ENCODE measurements around the gene STYX. TPM values are rescaled to one million over a fixed set of nuclear protein-coding genes. Genes with fewer than 3 reads are reported as not detected.

STYX gene, protein sequence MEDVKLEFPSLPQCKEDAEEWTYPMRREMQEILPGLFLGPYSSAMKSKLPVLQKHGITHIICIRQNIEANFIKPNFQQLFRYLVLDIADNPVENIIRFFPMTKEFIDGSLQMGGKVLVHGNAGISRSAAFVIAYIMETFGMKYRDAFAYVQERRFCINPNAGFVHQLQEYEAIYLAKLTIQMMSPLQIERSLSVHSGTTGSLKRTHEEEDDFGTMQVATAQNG
- total RNA-seq (2012; rRNA removed), result 29.1 and 31.4 TPM in 2 replicates

DNA sequence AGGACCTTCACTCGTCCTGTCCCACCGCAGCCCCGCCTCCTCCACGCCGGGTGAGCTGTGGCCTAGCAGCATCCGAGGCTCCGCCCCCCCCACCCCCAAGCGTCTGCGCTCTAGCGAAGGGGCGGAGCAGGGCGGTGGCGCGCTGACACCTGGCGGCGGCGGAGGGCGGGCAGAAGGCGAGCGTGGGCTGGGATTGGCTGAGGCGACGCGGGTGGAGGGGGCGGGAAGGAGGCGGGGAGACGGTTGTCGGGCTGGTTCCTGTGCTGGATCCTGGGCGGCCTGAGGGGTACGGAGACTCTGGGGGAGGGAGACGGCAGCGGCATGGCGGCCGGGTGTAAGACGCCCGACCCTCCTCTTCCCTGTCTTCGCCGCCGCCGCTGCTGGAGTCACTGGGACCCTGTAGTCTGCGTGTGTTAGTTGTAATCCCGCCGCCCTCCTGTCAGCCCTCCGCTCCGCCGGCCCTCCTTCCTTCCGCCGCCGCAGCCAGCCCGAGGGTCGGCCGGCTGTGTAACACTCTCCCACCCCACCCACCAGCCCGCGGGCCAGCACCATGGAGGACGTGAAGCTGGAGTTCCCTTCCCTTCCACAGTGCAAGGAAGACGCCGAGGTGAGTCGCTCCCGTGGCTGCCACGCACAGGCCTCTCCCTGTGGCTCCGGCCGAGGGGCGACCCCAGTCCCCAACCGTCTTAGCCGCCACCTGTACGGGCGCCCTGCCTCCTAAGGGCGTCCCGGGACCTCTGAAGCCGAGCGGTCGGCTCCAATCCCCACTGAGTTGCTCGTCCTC is at the start of gene STYX:
STYX (plus strand) TSS at position 242 of the 784 bp plus-strand sequence; CDS start at position 551, 309 bp downstream.
- peaks cover 21% of the 10 kb centered on the region for H3K36me3 ChIP-seq (ENCODE audit: insufficient read depth, low read length)
- no peaks in the 10 kb centered on the region for H3K27me3 ChIP-seq (ENCODE audit: control insufficient read depth, insufficient read depth, low read length)
- peak within 1 kb of the TSS; percentile 95 for H3K4me3 ChIP-seq (ENCODE audit: low read length)
- H3K4me2 ChIP-seq (ENCODE audit: low read length), result peak within 1 kb of the TSS; percentile 89
- no peaks in the 10 kb centered on the region for H3K9me3 ChIP-seq (replicated peaks; ENCODE audit: low read length)
- H3K9ac ChIP-seq (ENCODE audit: low read depth, low read length), result peak within 1 kb of the TSS; percentile 92
- H3K4me1 ChIP-seq (ENCODE audit: control insufficient read depth, insufficient read depth, low read length), result peaks cover 6% of the 10 kb centered on the region

DNA sequence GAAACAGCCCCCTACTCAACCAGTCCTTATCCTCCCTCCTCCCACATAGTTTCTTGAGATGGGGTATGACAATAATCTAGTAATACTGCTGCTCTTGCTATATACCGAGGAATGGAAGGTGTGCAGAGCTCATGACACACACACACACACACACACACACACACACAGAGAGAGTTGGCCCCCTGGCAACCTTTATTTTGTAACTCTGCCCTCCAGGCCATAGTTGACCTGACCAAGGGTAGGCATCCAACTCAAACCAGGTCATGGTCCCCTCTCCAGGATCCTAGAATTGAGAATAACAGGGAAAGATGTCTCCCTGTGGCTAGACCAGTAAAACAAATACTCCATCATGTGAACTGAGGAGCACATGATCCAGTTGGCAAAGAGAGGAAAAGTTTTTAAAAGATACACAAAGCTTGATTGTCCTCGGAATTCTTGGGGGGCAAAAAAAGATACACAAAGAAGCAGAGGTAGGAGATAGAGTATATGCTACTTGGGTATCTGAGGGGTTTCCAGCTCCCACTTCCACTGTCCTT is 45.9 kb upstream of the STYX start:
- Histone ChIP-seq H3K4me3 (ENCODE audit: low read length) (no peak overlapping the region), H3K9ac (ENCODE audit: low read depth, low read length) (no peak overlapping the region), H3K4me1 (ENCODE audit: control insufficient read depth, insufficient read depth, low read length) (no peaks in the 10 kb centered on the region), H3K36me3 (ENCODE audit: insufficient read depth, low read length) (peaks cover 5% of the 10 kb centered on the region), H3K27me3 (ENCODE audit: control insufficient read depth, insufficient read depth, low read length) (no peaks in the 10 kb centered on the region), H3K9me3 (replicated peaks; ENCODE audit: low read length) (no peaks in the 10 kb centered on the region), H3K4me2 (ENCODE audit: low read length) (no peak overlapping the region)

DNA sequence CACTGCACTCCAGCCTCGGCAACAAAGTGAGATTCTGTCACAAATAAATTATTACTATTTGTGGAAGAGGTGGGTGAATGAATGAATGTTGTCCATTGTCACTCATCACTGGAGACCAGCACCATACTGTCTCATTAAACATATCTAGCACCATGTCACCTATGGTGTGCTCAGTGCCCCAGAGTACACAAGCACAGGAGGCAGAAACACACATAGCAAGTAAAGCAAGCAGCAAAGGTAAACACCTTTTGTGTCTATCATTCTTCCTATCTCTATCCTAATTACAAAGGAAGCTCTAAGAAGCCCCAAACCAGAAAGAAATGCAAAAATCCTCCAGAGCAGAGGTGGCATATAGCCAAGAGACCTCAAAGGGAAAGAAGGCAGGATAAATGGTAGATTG is 43.8 kb upstream of the STYX start:
- H3K36me3 ChIP-seq (ENCODE audit: insufficient read depth, low read length), result no peaks in the 10 kb centered on the region
- H3K4me1 ChIP-seq (ENCODE audit: control insufficient read depth, insufficient read depth, low read length), result no peaks in the 10 kb centered on the region
- no peaks in the 10 kb centered on the region for H3K27me3 ChIP-seq (ENCODE audit: control insufficient read depth, insufficient read depth, low read length)

DNA sequence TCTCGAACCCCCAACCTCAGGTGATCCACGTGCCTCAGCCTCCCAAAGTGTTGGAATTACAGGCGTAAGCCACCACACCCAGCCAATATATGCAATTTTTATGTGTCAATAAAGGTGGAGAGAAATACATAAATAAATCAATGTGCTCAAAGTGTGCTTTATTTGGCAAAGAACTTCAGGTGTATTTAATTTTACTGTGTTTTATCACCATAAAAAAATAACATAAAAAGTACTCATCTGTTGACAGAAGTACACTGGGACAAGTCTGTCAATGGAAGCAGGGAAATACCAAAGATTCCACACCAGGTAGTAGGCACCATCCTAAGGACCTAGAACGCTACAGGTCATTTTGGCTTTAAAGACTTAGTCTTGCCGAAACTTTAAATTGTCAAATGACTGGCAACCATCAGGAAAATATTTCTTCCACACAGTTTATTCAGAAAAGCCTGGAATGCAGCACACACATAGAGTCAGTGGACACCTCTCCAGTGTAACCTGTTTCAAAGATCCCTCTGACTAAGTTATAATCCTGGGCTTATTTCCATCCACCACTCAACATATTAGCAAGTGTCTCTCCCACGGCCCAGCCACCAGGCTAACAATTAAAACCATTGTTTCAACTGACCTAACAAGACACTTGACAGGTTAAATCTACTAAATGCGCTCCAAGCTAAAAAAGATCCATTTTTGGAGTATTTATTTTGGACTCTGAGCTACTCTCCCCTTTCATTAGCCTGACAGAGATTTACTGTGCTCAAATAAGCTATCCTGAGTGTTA is 38.8 kb upstream of the STYX start:
- H3K27me3 ChIP-seq (ENCODE audit: control insufficient read depth, insufficient read depth, low read length), result no peaks in the 10 kb centered on the region
- H3K4me2 ChIP-seq (ENCODE audit: low read length), result no peak overlapping the region
- H3K9me3 ChIP-seq (replicated peaks; ENCODE audit: low read length), result no peaks in the 10 kb centered on the region
- H3K4me3 ChIP-seq (ENCODE audit: low read length), result no peak overlapping the region
- H3K9ac ChIP-seq (ENCODE audit: low read depth, low read length), result no peak overlapping the region
- peaks cover 9% of the 10 kb centered on the region for H3K4me1 ChIP-seq (ENCODE audit: control insufficient read depth, insufficient read depth, low read length)
- no peaks in the 10 kb centered on the region for H3K36me3 ChIP-seq (ENCODE audit: insufficient read depth, low read length)

More for the DNA sequence above, 43.8 kb upstream of the STYX start:
- Histone ChIP-seq H3K4me3 (ENCODE audit: low read length) (no peak overlapping the region), H3K4me2 (ENCODE audit: low read length) (no peak overlapping the region), H3K9me3 (replicated peaks; ENCODE audit: low read length) (no peaks in the 10 kb centered on the region), H3K9ac (ENCODE audit: low read depth, low read length) (no peak overlapping the region)

DNA sequence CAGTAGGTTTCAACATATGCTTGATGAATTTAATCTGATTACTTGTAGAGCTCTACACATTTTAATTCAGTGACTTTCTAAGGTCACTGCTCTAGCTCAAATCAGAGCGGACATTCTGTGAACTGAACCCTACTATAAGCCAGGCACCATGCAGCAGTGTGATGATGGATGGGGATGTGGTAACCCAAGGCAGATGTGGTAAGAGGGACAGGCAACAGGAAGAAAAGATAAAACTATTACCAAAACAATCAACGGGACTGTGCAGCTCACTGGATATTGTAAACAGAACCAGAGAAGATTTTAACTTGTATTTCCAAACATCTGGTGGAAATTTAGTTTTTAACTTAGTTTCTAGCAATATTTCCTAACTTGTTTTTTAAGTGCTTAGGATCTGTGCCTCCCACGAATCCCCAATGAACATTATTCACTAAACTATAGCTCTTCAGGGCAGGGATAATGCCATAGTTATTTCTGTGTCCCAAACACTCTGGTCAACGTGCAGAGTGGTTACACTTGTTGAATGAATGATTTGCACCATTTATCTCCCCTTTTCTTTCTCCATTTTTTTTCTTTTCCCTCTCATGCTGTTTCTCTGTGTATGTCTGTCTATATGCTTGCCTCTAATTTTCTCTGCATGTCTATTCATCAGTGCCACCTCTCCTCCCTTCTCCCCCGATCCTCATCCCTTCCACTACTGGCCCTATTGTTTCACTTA is 37.6 kb upstream of the STYX start:
- Histone ChIP-seq H3K4me2 (ENCODE audit: low read length) (no peak overlapping the region), H3K4me3 (ENCODE audit: low read length) (no peak overlapping the region), H3K27me3 (ENCODE audit: control insufficient read depth, insufficient read depth, low read length) (no peaks in the 10 kb centered on the region), H3K9me3 (replicated peaks; ENCODE audit: low read length) (no peaks in the 10 kb centered on the region), H3K4me1 (ENCODE audit: control insufficient read depth, insufficient read depth, low read length) (peaks cover 10% of the 10 kb centered on the region), H3K9ac (ENCODE audit: low read depth, low read length) (no peak overlapping the region), H3K36me3 (ENCODE audit: insufficient read depth, low read length) (no peaks in the 10 kb centered on the region)

DNA sequence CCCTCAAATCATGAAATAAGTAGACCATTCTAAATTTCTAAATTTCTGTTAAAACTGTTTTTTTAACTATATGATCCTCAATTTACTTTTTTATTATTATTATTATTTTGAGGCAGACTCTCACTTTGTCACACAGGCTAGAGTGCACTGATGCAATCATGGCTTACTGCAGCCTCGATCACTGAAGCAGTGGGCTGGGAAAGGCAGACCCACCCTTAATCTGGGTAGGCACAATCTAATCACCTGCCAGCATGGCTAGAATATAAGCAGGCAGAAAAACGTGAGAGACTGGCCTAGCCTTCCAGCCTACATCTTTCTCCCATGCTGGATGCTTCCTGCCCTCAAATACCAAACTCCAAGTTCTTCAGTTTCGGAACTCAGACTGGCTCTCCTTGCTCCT is 36.9 kb upstream of the STYX start:
- no peak overlapping the region for H3K9ac ChIP-seq (ENCODE audit: low read depth, low read length)
- no peaks in the 10 kb centered on the region for H3K27me3 ChIP-seq (ENCODE audit: control insufficient read depth, insufficient read depth, low read length)
- H3K4me3 ChIP-seq (ENCODE audit: low read length), result no peak overlapping the region
- peaks cover 10% of the 10 kb centered on the region for H3K4me1 ChIP-seq (ENCODE audit: control insufficient read depth, insufficient read depth, low read length)
- no peaks in the 10 kb centered on the region for H3K9me3 ChIP-seq (replicated peaks; ENCODE audit: low read length)
- no peaks in the 10 kb centered on the region for H3K36me3 ChIP-seq (ENCODE audit: insufficient read depth, low read length)
- no peak overlapping the region for H3K4me2 ChIP-seq (ENCODE audit: low read length)

DNA sequence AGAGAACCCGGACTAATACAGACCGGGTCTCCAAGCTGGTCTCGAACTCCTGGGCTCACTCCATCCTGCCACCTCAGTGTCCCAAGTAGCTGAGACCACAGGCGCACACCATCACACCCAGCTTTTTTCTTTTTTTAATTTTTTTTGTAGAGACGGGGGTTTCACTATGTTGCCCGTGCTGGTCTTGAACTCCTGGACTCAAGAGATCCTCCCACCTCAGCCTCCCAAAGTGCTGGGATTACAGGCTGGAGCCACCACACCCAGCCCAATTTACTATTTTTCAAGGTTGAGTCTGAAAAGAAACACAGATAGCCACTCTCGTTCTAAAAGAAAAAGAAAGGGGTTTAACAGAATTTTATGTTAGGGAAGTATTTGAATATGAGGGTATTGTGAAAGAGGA is 36.4 kb upstream of the STYX start:
- H3K4me3 ChIP-seq (ENCODE audit: low read length), result no peak overlapping the region
- H3K4me1 ChIP-seq (ENCODE audit: control insufficient read depth, insufficient read depth, low read length), result peaks cover 10% of the 10 kb centered on the region
- H3K27me3 ChIP-seq (ENCODE audit: control insufficient read depth, insufficient read depth, low read length), result no peaks in the 10 kb centered on the region
- peak overlapping the region; percentile 79 for H3K4me2 ChIP-seq (ENCODE audit: low read length)
- no peaks in the 10 kb centered on the region for H3K9me3 ChIP-seq (replicated peaks; ENCODE audit: low read length)
- H3K36me3 ChIP-seq (ENCODE audit: insufficient read depth, low read length), result no peaks in the 10 kb centered on the region
- no peak overlapping the region for H3K9ac ChIP-seq (ENCODE audit: low read depth, low read length)

DNA sequence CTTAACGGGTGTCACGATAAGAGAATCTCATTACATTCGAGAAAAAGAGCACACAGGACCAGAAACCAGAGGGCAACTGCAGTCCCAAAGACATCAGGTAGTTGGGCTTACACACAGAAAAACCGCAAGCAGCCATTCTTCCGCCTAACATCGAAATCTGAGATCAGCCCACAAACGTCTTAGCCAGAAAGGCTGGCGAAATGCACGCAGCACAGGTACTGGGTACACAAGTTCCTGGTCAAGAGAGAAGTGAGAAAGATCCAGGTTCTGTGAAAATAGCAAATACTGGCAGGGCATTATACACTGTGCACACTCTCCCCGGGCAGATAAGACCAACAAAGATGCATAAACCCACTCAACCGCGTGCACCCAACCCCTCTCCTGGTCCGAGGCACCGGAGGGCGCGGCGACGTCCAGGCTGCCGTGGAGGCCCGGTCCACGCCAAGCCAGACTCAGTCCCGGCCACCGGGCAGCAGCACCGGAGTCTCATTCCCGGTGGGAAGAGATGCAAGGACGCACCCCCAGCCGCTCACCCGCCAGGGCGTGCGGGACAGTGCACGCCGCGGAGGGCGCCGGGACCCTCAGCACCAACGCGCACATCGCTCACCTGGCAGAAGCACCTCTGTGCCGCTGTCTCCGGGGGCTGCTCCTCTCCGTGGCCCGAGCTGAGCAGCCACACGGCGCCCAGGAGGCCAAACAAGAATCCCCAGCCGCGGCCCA is 35.0 kb upstream of the STYX start:
- H3K9me3 ChIP-seq (replicated peaks; ENCODE audit: low read length), result no peaks in the 10 kb centered on the region
- peak overlapping the region; percentile 97 for H3K4me3 ChIP-seq (ENCODE audit: low read length)
- H3K36me3 ChIP-seq (ENCODE audit: insufficient read depth, low read length), result no peaks in the 10 kb centered on the region
- H3K4me2 ChIP-seq (ENCODE audit: low read length), result peak overlapping the region; percentile 79
- no peaks in the 10 kb centered on the region for H3K27me3 ChIP-seq (ENCODE audit: control insufficient read depth, insufficient read depth, low read length)
- peak overlapping the region; percentile 91 for H3K9ac ChIP-seq (ENCODE audit: low read depth, low read length)
- peaks cover 10% of the 10 kb centered on the region for H3K4me1 ChIP-seq (ENCODE audit: control insufficient read depth, insufficient read depth, low read length)

DNA sequence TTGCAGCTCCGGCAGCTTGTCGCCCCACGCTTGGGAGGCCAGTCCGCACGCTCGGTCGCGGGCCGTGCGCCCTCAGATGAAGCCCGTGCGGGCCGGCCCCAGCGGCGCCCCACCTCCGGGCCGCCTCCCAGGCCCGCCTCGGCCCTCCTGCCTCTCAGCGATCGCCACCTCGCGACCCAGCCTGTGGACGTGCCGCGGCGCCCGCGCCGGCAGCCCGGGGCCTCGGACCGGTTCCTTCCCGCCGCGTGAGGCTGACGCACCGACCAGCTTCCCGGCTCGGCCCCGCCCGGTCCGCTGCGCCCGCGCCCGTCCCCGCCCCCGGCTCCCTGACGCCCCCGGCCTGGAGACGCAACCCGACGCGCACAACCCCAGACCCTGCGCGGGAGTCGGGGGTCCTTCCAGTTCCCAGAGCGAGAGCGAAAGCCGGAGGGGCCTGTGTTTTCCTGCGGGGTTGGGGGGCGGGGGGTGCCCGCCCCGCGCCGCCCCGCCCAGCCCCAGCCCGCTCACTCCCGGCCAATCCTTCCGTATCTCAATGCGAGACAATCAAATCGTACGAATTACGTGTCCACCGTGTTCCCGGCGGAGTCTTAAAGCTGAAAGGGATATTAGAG is 34.4 kb upstream of the STYX start, which contains the start of gene ERO1A:
ERO1A (minus strand) TSS at position 78 of the 611 bp plus-strand sequence; CDS start at position 1, 77 bp downstream.
- H3K9me3 ChIP-seq (replicated peaks; ENCODE audit: low read length), result no peaks in the 10 kb centered on the region
- no peaks in the 10 kb centered on the region for H3K27me3 ChIP-seq (ENCODE audit: control insufficient read depth, insufficient read depth, low read length)
- peaks cover 12% of the 10 kb centered on the region for H3K4me1 ChIP-seq (ENCODE audit: control insufficient read depth, insufficient read depth, low read length)
- no peaks in the 10 kb centered on the region for H3K36me3 ChIP-seq (ENCODE audit: insufficient read depth, low read length)
- H3K4me3 ChIP-seq (ENCODE audit: low read length), result peak within 1 kb of the TSS; percentile 97
- H3K4me2 ChIP-seq (ENCODE audit: low read length), result peak within 1 kb of the TSS; percentile 79
- peak within 1 kb of the TSS; percentile 91 for H3K9ac ChIP-seq (ENCODE audit: low read depth, low read length)

DNA sequence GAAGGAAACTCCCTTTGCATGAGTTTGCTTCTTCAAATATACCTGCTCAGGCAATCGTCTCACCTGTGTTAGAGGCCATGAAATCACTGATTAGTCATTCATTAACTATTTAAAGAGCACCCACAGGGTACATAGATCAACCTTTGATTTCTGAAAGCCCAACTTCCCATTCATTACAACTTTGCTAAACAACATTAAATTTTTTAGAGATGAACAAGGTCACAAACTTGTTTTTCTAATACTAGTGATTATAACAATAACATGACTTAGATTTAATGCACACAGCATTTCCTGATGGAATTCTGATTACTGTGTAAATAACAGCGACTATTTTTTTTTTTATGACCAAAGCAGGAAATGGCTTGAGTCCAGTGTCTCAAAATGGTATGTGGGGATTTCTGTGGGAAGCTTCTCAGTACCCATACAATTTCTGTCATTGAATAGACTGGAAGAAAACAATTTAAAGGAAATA is 29.2 kb upstream of the STYX start:
- peaks cover 20% of the 10 kb centered on the region for H3K4me1 ChIP-seq (ENCODE audit: control insufficient read depth, insufficient read depth, low read length)
- H3K9me3 ChIP-seq (replicated peaks; ENCODE audit: low read length), result no peaks in the 10 kb centered on the region
- no peak overlapping the region for H3K4me3 ChIP-seq (ENCODE audit: low read length)
- no peaks in the 10 kb centered on the region for H3K27me3 ChIP-seq (ENCODE audit: control insufficient read depth, insufficient read depth, low read length)
- no peak overlapping the region for H3K9ac ChIP-seq (ENCODE audit: low read depth, low read length)
- H3K4me2 ChIP-seq (ENCODE audit: low read length), result no peak overlapping the region
- no peaks in the 10 kb centered on the region for H3K36me3 ChIP-seq (ENCODE audit: insufficient read depth, low read length)

Data from skeletal muscle satellite cell (primary cell).